Mucosa of descending colon (tissue), 3 donors: ENCODE measurements around the gene BANF1. TPM values are rescaled to one million over a fixed set of nuclear protein-coding genes. Genes with fewer than 3 reads are reported as not detected.

Source experiments
- ATAC-seq: fragments of 200-7000 bp; cut with Tn5 transposase; one replicate; pipeline ENCODE4 v1.9.1; 2020; ENCODE audit warnings: mild to moderate bottlenecking, moderate library complexity
- DNase-seq, 3 donors: peaks; one replicate each; pipeline ENCODE4 v3.0.0-alpha.2; 2020
- H3K36me3 ChIP-seq: fragments of 200-600 bp; one replicate; pipeline ENCODE4 v1.8.0; 2021; ENCODE audit warnings: low read depth, mild to moderate bottlenecking
- H3K4me1 ChIP-seq: fragments of 200-600 bp; one replicate; pipeline ENCODE4 v1.8.0; 2021; ENCODE audit warnings: low read depth, mild to moderate bottlenecking
- H3K4me3 ChIP-seq: fragments of 200-600 bp; one replicate; pipeline ENCODE4 v1.8.0; 2021; ENCODE audit warnings: mild to moderate bottlenecking
- H3K9me3 ChIP-seq: fragments of 200-600 bp; one replicate; pipeline ENCODE4 v1.8.0; 2021; ENCODE audit warnings: mild to moderate bottlenecking
- intact Hi-C, 2 donors: fragments of 100-400 bp; cut with DNase I in 1 of 2; cut with micrococcal nuclease in 1 of 2; formaldehyde crosslinking; loops; one replicate each; pipeline versions ENCODE4 v1.11.0 to v1.11.1; 2022; cut with DNase I, micrococcal nuclease
- total RNA-seq, 3 donors: library from RNA; stranded (reverse); fragmentation: NEBNext Ultra II Directional in 2 of 3; extraction: Animal tissue kit (Norgen Biotek cat#: 25700) in 2 of 3; gene quantifications; one replicate each; pipeline versions ENCODE4 v1.2.1 to v1.2.4, GENCODE V29; 2021 to 2023
- TF ChIP-seq, protein P1 (sequence below): fragments of 200-600 bp; IDR thresholded peaks from one replicate; pipeline ENCODE4 v1.8.0; 2022; ENCODE audit warnings: antibody characterized with exemption, mild to moderate bottlenecking
- donor health status: DM: no; HTN: no; CAD: no; lungs with moderate emphysema.
- donor health status: DM: no; HTN: no; CAD: no.
- donor health status: DM: no; HTN: yes; CAD: no.

The BANF1 gene
- total RNA-seq, 3 donors from 2014 or later, result 130 to 155 (median 131) TPM

DNA sequence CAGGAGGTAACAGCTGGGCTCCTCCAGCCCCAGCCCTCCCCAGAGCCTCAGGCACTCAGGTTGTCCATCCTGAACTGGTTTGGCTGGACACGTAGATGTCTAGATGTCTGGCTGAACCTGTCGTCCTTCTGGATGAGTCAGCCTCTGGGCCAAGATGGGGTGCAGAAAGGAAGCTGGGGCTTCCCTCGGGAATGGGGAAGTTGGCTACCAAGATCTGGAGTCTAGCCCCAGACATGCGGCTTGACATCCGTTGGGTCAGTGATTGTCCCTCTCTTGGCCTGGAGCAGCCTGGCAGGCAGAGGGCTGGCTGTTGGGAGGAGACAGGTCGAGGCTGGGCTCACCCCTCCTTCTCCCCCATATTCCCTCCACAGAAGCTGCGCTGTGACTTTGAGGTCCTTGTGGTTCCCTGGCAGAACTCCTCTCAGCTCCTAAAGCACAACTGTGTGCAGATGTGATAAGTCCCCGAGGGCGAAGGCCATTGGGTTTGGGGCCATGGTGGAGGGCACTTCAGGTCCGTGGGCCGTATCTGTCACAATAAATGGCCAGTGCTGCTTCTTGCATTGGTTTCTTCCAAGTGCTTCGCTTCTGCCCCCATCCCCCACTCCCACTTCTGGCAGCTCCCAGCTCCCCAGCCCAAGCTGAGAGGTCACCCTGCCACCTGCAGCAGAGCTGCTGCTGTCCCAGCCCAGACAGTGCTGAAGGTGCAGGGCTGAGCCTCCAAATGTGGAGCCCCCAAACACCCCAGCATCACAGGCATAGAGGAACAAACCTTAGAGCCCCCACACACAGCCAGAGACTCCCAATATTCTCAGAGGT, 10.9 kb downstream of the BANF1 start:
- peak; percentile 21 for ATAC-seq

DNA sequence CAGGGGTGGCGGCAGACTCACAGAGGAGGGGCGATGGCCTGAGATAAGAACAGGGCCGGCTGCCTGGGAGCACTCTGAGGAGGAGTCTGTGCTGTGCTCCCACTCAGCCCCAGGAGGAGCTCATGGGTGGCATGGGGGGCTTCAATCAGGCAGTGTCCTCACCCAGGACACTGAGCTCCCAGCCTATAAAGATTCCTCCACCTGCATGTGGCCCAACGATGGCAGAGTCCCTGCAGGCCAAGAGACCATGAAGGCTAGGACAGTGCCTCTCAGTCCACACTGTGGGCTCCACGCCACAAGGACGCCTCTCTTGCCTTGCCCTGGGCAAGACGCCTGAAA, 11.4 kb downstream of the BANF1 start:
- ATAC-seq, result no peak
- intact Hi-C loops, result no loop called here
- peaks cover 5% of the 10 kb centered on the region for H3K4me1 ChIP-seq
- no peak for DNase-seq
- no peaks in the 10 kb centered on the region for H3K9me3 ChIP-seq
- no peaks in the 10 kb centered on the region for H3K36me3 ChIP-seq
- no peak overlapping the region for H3K4me3 ChIP-seq
- TF ChIP-seq, protein P1, sequence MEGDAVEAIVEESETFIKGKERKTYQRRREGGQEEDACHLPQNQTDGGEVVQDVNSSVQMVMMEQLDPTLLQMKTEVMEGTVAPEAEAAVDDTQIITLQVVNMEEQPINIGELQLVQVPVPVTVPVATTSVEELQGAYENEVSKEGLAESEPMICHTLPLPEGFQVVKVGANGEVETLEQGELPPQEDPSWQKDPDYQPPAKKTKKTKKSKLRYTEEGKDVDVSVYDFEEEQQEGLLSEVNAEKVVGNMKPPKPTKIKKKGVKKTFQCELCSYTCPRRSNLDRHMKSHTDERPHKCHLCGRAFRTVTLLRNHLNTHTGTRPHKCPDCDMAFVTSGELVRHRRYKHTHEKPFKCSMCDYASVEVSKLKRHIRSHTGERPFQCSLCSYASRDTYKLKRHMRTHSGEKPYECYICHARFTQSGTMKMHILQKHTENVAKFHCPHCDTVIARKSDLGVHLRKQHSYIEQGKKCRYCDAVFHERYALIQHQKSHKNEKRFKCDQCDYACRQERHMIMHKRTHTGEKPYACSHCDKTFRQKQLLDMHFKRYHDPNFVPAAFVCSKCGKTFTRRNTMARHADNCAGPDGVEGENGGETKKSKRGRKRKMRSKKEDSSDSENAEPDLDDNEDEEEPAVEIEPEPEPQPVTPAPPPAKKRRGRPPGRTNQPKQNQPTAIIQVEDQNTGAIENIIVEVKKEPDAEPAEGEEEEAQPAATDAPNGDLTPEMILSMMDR, result no peak

More for the DNA sequence above, 10.9 kb downstream of the BANF1 start:
- peaks cover 5% of the 10 kb centered on the region for H3K4me1 ChIP-seq
- TF ChIP-seq, protein P1, result no peak
- no peak overlapping the region for H3K4me3 ChIP-seq
- peak in 1 of 3 donors; percentile 43 for DNase-seq
- no peaks in the 10 kb centered on the region for H3K9me3 ChIP-seq
- no peaks in the 10 kb centered on the region for H3K36me3 ChIP-seq
- intact Hi-C loops, result no loop called here

DNA sequence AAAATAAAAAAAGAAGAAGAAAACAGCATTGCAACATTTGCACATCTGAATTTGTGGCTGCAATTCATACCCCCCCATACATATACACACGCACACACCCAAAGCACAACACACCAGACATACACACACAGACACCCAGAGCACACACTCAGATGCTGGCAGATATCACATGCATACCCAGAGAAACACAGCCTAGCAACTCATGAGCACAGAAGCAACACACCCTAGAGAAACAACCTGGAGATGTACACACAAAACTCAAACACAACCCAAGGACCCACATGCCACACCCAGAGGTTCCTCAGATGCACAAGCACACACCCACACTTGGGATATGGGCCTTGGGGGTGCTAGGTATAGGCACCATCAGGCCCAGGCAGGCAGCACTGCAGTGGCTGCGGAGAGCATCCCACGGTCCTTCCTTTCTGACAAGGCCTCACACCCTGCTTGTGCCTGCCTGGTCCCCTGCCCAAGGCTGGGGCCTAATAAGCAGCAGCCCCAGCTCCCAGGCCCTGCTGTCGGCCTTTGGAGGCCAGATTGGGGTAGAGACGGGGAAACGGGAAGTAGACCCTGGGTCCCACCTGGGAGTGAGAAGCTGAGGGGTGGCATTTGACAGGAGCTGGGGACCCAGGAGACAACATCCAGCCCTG, 12.6 kb downstream of the BANF1 start:
- Histone ChIP-seq H3K4me3 (no peak overlapping the region), H3K9me3 (no peaks in the 10 kb centered on the region), H3K36me3 (no peaks in the 10 kb centered on the region), H3K4me1 (peaks cover 5% of the 10 kb centered on the region)
- DNase-seq (no peak), ATAC-seq (no peak)
- intact Hi-C loops, result no loop called here
- TF ChIP-seq, protein P1, result no peak

DNA sequence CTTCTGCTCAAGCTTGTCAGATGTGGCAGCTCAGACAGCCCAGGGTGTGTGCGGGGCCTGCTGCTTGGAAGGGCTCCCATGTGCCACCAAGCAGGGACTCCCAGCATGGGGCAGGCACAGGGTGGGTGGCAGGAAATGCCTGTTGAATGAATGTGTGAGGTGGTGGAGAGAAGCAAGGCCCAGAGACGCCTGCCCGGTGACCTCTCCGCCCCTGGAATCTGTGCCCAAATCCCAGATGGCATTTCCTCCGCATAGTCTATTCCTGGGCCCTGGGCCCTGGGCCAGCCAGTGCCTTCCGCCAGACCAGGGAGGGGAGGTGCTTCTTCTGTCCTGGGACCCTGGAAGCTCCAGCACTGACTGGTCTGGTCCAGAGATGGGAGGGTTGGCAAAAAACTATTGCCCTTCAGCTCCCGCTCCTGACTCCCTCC, 13.2 kb downstream of the BANF1 start:
- peaks cover 5% of the 10 kb centered on the region for H3K4me1 ChIP-seq
- DNase-seq (no peak), ATAC-seq (no peak)
- intact Hi-C loops, result no loop called here
- no peaks in the 10 kb centered on the region for H3K36me3 ChIP-seq
- TF ChIP-seq, protein P1, result no peak
- no peaks in the 10 kb centered on the region for H3K9me3 ChIP-seq
- no peak overlapping the region for H3K4me3 ChIP-seq

GRCh38 chr11:66015936-66016792, 13.9 kb downstream of the BANF1 start:
- ATAC-seq, result no peak
- peak in 1 of 3 donors; percentile 29 for DNase-seq
- H3K9me3 ChIP-seq, result no peaks in the 10 kb centered on the region
- no peak overlapping the region for H3K4me3 ChIP-seq
- intact Hi-C loops, result no loop called here
- TF ChIP-seq, protein P1, result no peak
- H3K36me3 ChIP-seq, result no peaks in the 10 kb centered on the region
- H3K4me1 ChIP-seq, result peaks cover 5% of the 10 kb centered on the region
